Fibroblast of the aortic adventitia (primary cell): ENCODE results near the gene SNX32. TPM values are rescaled to one million over a fixed set of nuclear protein-coding genes. Genes with fewer than 3 reads are reported as not detected.
A peak's percentile ranks its signal among the peaks of the same experiment; 100 is the strongest.

Source experiments
- DNase-seq: peaks from one replicate; pipeline ENCODE4 v3.0.0-alpha.2; 2010; ENCODE audit warnings: low read depth
- H3K4me3 ChIP-seq: 2 replicates; pipeline ENCODE4 v1.5.1; 2011; ENCODE audit warnings: low read depth, mild to moderate bottlenecking, control low read depth, low read length, moderate library complexity
- CTCF ChIP-seq: IDR thresholded peaks from 2 replicates; pipeline ENCODE4 v1.5.1; 2011; ENCODE audit warnings: mild to moderate bottlenecking, low read length, control low read depth, inconsistent platforms; ENCODE audit not compliant: insufficient read depth
- total RNA-seq: library from RNA; depleted of rRNA; stranded (reverse); fragments of >200 nt; gene quantifications from 2 replicates; pipeline ENCODE4 v1.2.3, GENCODE V29; 2012; ENCODE audit warnings: low replicate concordance

SNX32 gene
- 1.6 and 3.3 TPM in 2 replicates for total RNA-seq

DNA sequence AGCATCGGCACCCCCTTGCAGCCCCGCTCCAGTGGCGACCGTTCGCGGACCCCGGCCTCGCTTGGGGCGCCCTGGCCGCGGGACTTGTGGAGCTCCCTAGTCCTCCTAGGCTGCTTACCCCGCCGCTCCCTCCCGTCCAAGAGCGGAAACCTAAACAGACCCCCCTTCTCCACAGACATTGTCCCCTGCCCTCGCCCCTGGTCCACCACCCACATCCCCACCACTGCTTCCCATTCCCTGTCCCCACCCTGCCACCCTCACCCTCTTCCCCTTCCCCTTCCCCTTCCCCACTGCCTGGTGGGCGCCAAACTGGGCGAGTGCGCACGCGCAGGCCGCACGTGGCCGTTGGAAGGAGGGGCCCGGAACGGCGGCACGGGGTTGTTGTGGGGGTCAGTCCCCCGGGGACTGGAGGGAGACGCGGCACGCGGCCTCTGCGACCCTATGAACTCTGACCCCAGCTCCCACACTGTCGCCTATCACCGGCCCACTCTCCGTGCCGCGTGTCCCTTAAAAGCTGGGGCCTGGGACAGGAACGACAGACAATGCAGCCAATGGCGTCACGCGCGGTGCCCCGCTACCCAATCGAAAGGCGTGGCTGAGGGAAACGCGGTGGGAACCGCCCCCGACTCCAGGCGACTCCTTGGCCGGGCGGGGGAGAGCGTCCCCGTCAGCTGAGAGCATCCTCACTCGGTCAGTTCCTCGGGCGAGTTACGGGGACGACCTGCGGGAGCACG lies at the start of gene SNX32:
Gene SNX32, plus strand, starts transcription at position 667 of the 734 bp plus-strand sequence. CDS start 103 bp downstream, outside the sequence.
- DNase-seq = peak; percentile 91
- no peak for TF ChIP-seq CTCF
- peak within 1 kb of the TSS; percentile 93 for H3K4me3 ChIP-seq

- no peak for TF ChIP-seq CTCF
- no peak overlapping the region for H3K4me3 ChIP-seq
- DNase-seq = no peak
These were observed 48.3 kb upstream of the SNX32 start for GRCh38 chr11:65785319-65786007.

GRCh38 chr11:65786008-65786785 lies 47.6 kb upstream of the SNX32 start:
- no peak overlapping the region for H3K4me3 ChIP-seq
- DNase-seq = no peak
- no peak for TF ChIP-seq CTCF

DNA sequence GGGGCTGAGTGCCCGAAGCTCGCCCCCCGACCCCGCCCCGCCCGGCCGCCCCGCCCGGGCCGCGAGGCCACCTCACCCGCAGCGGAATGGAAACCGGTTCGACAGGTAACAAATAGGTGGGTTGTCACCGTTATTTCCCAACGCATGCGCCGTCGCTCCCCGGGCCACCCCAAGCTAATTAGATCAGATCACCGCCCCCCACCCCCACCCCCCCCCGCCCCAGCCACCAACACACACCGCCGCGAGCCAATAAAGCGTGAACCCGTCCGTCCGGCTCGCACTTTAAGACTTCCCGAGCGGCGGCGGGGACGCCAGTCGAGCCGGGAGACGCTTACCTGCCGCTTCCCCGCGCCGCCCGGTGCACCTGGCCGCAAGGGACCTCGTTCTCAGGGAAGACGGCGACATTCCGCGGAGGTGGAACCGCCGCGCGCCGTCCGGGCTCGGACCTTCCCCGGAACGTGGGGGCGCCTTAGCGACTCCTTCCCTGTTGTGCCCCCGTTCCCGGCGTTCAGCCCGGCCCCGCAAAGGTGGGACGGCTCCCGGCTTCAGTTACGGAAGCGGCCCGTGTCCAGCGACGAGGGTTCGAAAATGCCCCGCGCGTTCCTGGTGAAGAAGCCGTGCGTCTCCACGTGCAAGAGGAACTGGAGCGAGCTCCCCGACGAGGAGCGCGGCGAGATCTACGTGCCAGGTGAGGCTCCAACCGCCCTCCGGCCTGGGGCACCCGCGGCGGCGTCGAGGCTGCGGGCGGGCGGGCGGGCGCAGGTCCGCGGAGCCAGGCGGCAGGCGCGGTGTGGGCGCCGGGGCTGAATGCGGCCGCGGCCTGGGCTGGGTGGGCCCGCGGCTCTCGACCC lies 46.8 kb upstream of the SNX32 start, which contains the start of gene OVOL1:
Gene OVOL1, plus strand, starts transcription at position 278 of the 851 bp plus-strand sequence. Its CDS starts 311 bp downstream, at position 589.
- DNase-seq = no peak
- H3K4me3 ChIP-seq = no peak within 1 kb of the TSS
- no peak for TF ChIP-seq CTCF

- no peak for TF ChIP-seq CTCF
- no peak overlapping the region for H3K4me3 ChIP-seq
- no peak for DNase-seq
These were observed 45.8 kb upstream of the SNX32 start for GRCh38 chr11:65787649-65788622.
